Measurements from ENCODE around the gene ZNF827. TPM values are rescaled to one million over a fixed set of nuclear protein-coding genes. Genes with fewer than 3 reads are reported as not detected.

Gene ZNF827
- total and polyA plus RNA-seq, 3 experiments from 2014 or later: 6.9 to 32.5 (median 32.2) TPM

- no peak for DNase-seq
- H3K4me3 Mint-ChIP-seq: no peak overlapping the region
- Histone ChIP-seq H3K9me3 (ENCODE audit: low read length) (no peaks in the 10 kb centered on the region), H3K27ac (ENCODE audit: low read depth, low read length) (no peak overlapping the region), H3K4me3 (ENCODE audit: low read length) (no peak overlapping the region), H3K36me3 (ENCODE audit: insufficient read depth, low read length) (peaks cover 13% of the 10 kb centered on the region), H3K4me1 (ENCODE audit: insufficient read depth, low read length) (no peaks in the 10 kb centered on the region), H3K27me3 (ENCODE audit: insufficient read depth, low read length, poor library complexity, severe bottlenecking) (no peaks in the 10 kb centered on the region)
- no peak overlapping the region for H3K27ac Mint-ChIP-seq
- H3K9me3 Mint-ChIP-seq: no peaks in the 10 kb centered on the region
- H3K27me3 Mint-ChIP-seq: no peaks in the 10 kb centered on the region
- peaks cover 34 to 81% (median 41%) of the 10 kb centered on the region in 3 donors for H3K36me3 Mint-ChIP-seq
- ChIA-PET CTCF (no interaction called here), POLR2A (no interaction called here)
- no peaks in the 10 kb centered on the region for H3K4me1 Mint-ChIP-seq
Measured at GRCh38 chr4:145770124-145770523, 168.5 kb downstream of the ZNF827 start.

- Mint-ChIP-seq H3K27me3 (no peaks in the 10 kb centered on the region), H3K4me1 (no peaks in the 10 kb centered on the region), H3K36me3 (peaks cover 39 to 81% (median 45%) of the 10 kb centered on the region in 3 donors), H3K4me3 (no peak overlapping the region), H3K9me3 (no peaks in the 10 kb centered on the region), H3K27ac (peak overlapping the region in 2 of 8 donors; percentile 14 to 47)
- H3K27me3 ChIP-seq (ENCODE audit: insufficient read depth, low read length, poor library complexity, severe bottlenecking): no peaks in the 10 kb centered on the region
- ChIA-PET POLR2A (no interaction called here), CTCF (no interaction called here)
- H3K9me3 ChIP-seq (ENCODE audit: low read length): no peaks in the 10 kb centered on the region
- DNase-seq: no peak
- peaks cover 18% of the 10 kb centered on the region for H3K36me3 ChIP-seq (ENCODE audit: insufficient read depth, low read length)
- H3K27ac ChIP-seq (ENCODE audit: low read depth, low read length): no peak overlapping the region
- H3K4me3 ChIP-seq (ENCODE audit: low read length): no peak overlapping the region
- H3K4me1 ChIP-seq (ENCODE audit: insufficient read depth, low read length): no peaks in the 10 kb centered on the region
Measured at GRCh38 chr4:145769450-145770037, 169.1 kb downstream of the ZNF827 start.

GRCh38 chr4:145766273-145766672, 172.3 kb downstream of the ZNF827 start:
- H3K27ac ChIP-seq (ENCODE audit: low read depth, low read length): no peak overlapping the region
- Mint-ChIP-seq H3K4me1 (no peaks in the 10 kb centered on the region), H3K4me3 (no peak overlapping the region), H3K27ac (peak overlapping the region in 2 of 8 donors; percentile 45 to 64), H3K9me3 (no peaks in the 10 kb centered on the region), H3K27me3 (no peaks in the 10 kb centered on the region), H3K36me3 (peaks cover 42 to 83% (median 43%) of the 10 kb centered on the region in 3 donors)
- no peaks in the 10 kb centered on the region for H3K27me3 ChIP-seq (ENCODE audit: insufficient read depth, low read length, poor library complexity, severe bottlenecking)
- DNase-seq: no peak
- CTCF ChIA-PET: no interaction called here
- H3K36me3 ChIP-seq (ENCODE audit: insufficient read depth, low read length): peaks cover 16% of the 10 kb centered on the region
- no peaks in the 10 kb centered on the region for H3K4me1 ChIP-seq (ENCODE audit: insufficient read depth, low read length)
- no peak overlapping the region for H3K4me3 ChIP-seq (ENCODE audit: low read length)
- no peaks in the 10 kb centered on the region for H3K9me3 ChIP-seq (ENCODE audit: low read length)
- POLR2A ChIA-PET: no interaction called here

GRCh38 chr4:145763399-145763798, 175.2 kb downstream of the ZNF827 start:
- peaks cover 21% of the 10 kb centered on the region for H3K36me3 ChIP-seq (ENCODE audit: insufficient read depth, low read length)
- no peaks in the 10 kb centered on the region for H3K27me3 Mint-ChIP-seq
- no peaks in the 10 kb centered on the region for H3K4me1 Mint-ChIP-seq
- no peaks in the 10 kb centered on the region for H3K9me3 Mint-ChIP-seq
- no peak overlapping the region for H3K27ac ChIP-seq (ENCODE audit: low read depth, low read length)
- H3K4me1 ChIP-seq (ENCODE audit: insufficient read depth, low read length): no peaks in the 10 kb centered on the region
- no peak overlapping the region for H3K4me3 ChIP-seq (ENCODE audit: low read length)
- no peaks in the 10 kb centered on the region for H3K27me3 ChIP-seq (ENCODE audit: insufficient read depth, low read length, poor library complexity, severe bottlenecking)
- H3K9me3 ChIP-seq (ENCODE audit: low read length): no peaks in the 10 kb centered on the region
- H3K36me3 Mint-ChIP-seq: peaks cover 49 to 92% (median 56%) of the 10 kb centered on the region in 3 donors
- POLR2A ChIA-PET: no interaction called here
- no peak for DNase-seq
- H3K4me3 Mint-ChIP-seq: no peak overlapping the region
- no peak overlapping the region for H3K27ac Mint-ChIP-seq
- CTCF ChIA-PET: no interaction called here

- Histone ChIP-seq H3K36me3 (ENCODE audit: insufficient read depth, low read length) (peaks cover 21% of the 10 kb centered on the region), H3K9me3 (ENCODE audit: low read length) (no peaks in the 10 kb centered on the region), H3K4me1 (ENCODE audit: insufficient read depth, low read length) (no peaks in the 10 kb centered on the region), H3K4me3 (ENCODE audit: low read length) (no peak overlapping the region), H3K27me3 (ENCODE audit: insufficient read depth, low read length, poor library complexity, severe bottlenecking) (no peaks in the 10 kb centered on the region), H3K27ac (ENCODE audit: low read depth, low read length) (no peak overlapping the region)
- DNase-seq: no peak
- Mint-ChIP-seq H3K36me3 (peaks cover 43 to 87% (median 56%) of the 10 kb centered on the region in 3 donors), H3K9me3 (no peaks in the 10 kb centered on the region), H3K27me3 (no peaks in the 10 kb centered on the region), H3K4me3 (no peak overlapping the region), H3K4me1 (no peaks in the 10 kb centered on the region), H3K27ac (no peak overlapping the region)
- ChIA-PET CTCF (no interaction called here), POLR2A (no interaction called here)
Measured at GRCh38 chr4:145762719-145763118, 175.9 kb downstream of the ZNF827 start.

- POLR2A ChIA-PET: no interaction called here
- no peak for DNase-seq
Measured at GRCh38 chr4:145760961-145761929, 177.4 kb downstream of the ZNF827 start.

GRCh38 chr4:145760176-145760575, 178.4 kb downstream of the ZNF827 start:
- CTCF ChIA-PET: no interaction called here
- H3K36me3 Mint-ChIP-seq: peaks cover 29 to 62% (median 39%) of the 10 kb centered on the region in 3 donors
- H3K27me3 Mint-ChIP-seq: no peaks in the 10 kb centered on the region

More at GRCh38 chr4:145760961-145761929, 177.4 kb downstream of the ZNF827 start:
- no peaks in the 10 kb centered on the region for H3K27me3 Mint-ChIP-seq
- H3K27ac Mint-ChIP-seq: no peak overlapping the region
- Histone ChIP-seq H3K36me3 (ENCODE audit: insufficient read depth, low read length) (peaks cover 21% of the 10 kb centered on the region), H3K4me3 (ENCODE audit: low read length) (no peak overlapping the region), H3K27me3 (ENCODE audit: insufficient read depth, low read length, poor library complexity, severe bottlenecking) (no peaks in the 10 kb centered on the region), H3K4me1 (ENCODE audit: insufficient read depth, low read length) (no peaks in the 10 kb centered on the region), H3K9me3 (ENCODE audit: low read length) (no peaks in the 10 kb centered on the region), H3K27ac (ENCODE audit: low read depth, low read length) (no peak overlapping the region)
- no peak overlapping the region for H3K4me3 Mint-ChIP-seq
- H3K9me3 Mint-ChIP-seq: no peaks in the 10 kb centered on the region
- CTCF ChIA-PET: no interaction called here
- H3K4me1 Mint-ChIP-seq: no peaks in the 10 kb centered on the region
- peaks cover 35 to 72% (median 46%) of the 10 kb centered on the region in 3 donors for H3K36me3 Mint-ChIP-seq

GRCh38 chr4:145757188-145757587, 181.4 kb downstream of the ZNF827 start:
- no peaks in the 10 kb centered on the region for H3K4me1 ChIP-seq (ENCODE audit: insufficient read depth, low read length)
- Mint-ChIP-seq H3K27me3 (peaks cover 3 to 4% of the 10 kb centered on the region in 2 donors), H3K4me1 (no peaks in the 10 kb centered on the region), H3K9me3 (no peaks in the 10 kb centered on the region), H3K36me3 (peaks cover 11 to 32% (median 22%) of the 10 kb centered on the region in 3 donors), H3K4me3 (no peak overlapping the region), H3K27ac (no peak overlapping the region)
- ChIA-PET CTCF (no interaction called here), POLR2A (no interaction called here)
- no peak overlapping the region for H3K4me3 ChIP-seq (ENCODE audit: low read length)
- H3K27ac ChIP-seq (ENCODE audit: low read depth, low read length): no peak overlapping the region
- H3K27me3 ChIP-seq (ENCODE audit: insufficient read depth, low read length, poor library complexity, severe bottlenecking): no peaks in the 10 kb centered on the region
- no peak for DNase-seq
- peaks cover 5% of the 10 kb centered on the region for H3K36me3 ChIP-seq (ENCODE audit: insufficient read depth, low read length)
- no peaks in the 10 kb centered on the region for H3K9me3 ChIP-seq (ENCODE audit: low read length)

More at GRCh38 chr4:145760176-145760575, 178.4 kb downstream of the ZNF827 start:
- H3K36me3 ChIP-seq (ENCODE audit: insufficient read depth, low read length): peaks cover 18% of the 10 kb centered on the region
- no peak overlapping the region for H3K27ac ChIP-seq (ENCODE audit: low read depth, low read length)
- H3K27ac Mint-ChIP-seq: peak overlapping the region in 1 of 8 donors; percentile 85
- POLR2A ChIA-PET: no interaction called here
- no peak overlapping the region for H3K4me3 Mint-ChIP-seq
- DNase-seq: no peak
- H3K9me3 Mint-ChIP-seq: no peaks in the 10 kb centered on the region
- no peak overlapping the region for H3K4me3 ChIP-seq (ENCODE audit: low read length)
- no peaks in the 10 kb centered on the region for H3K9me3 ChIP-seq (ENCODE audit: low read length)
- no peaks in the 10 kb centered on the region for H3K4me1 ChIP-seq (ENCODE audit: insufficient read depth, low read length)
- H3K27me3 ChIP-seq (ENCODE audit: insufficient read depth, low read length, poor library complexity, severe bottlenecking): no peaks in the 10 kb centered on the region
- H3K4me1 Mint-ChIP-seq: no peaks in the 10 kb centered on the region
